Spleen (tissue), 7 donors: ENCODE results near the gene ANKRD33.

Experiments
- CTCF ChIP-seq, 11 experiments: fragments of 200-600 bp in 7 of 11; fragments of 450-650 bp in 4 of 11; sonication (generic) in 4 of 11; IDR thresholded peaks in 8 of 11; conservative IDR thresholded peaks in 3 of 11; 1 replicate in 7 of 11; 2 replicates in 4 of 11; pipeline versions ENCODE4 v1.4.0 to v1.8.0; 2016 to 2021; ENCODE audit warnings: antibody characterized with exemption in 11 of 11, inconsistent platforms in 4 of 11, mild to moderate bottlenecking in 1 of 11
- POLR2A ChIP-seq, 3 donors: fragments of 450-650 bp; IDR thresholded peaks; one replicate each; pipeline ENCODE4 v1.5.1; 2017; ENCODE audit warnings: antibody characterized with exemption in 3 of 3, mild to moderate bottlenecking in 1 of 3
- POLR2AphosphoS5 ChIP-seq, 3 donors: sonication (generic); formaldehyde crosslinking; IDR thresholded peaks; one replicate each; pipeline ENCODE4 v1.5.1; 2017; ENCODE audit warnings: antibody characterized with exemption in 3 of 3
- donor health status: DM: no; HTN: no; CAD: no; lungs with moderate emphysema.
- donor health status: DM: no; HTN: no; CAD: no.
- donor health status: DM: no; HTN: no; CAD: no.

- TF ChIP-seq CTCF (IDR thresholded peaks at IDR 0.05 in 8 of 11, conservative IDR thresholded peaks at IDR 0.05 in 3 of 11) (no peak), POLR2AphosphoS5 (IDR thresholded peaks at IDR 0.05) (no peak), POLR2A (IDR thresholded peaks at IDR 0.05) (no peak)
These were observed 34.2 kb downstream of the ANKRD33 start for GRCh38 chr12:51922146-51922545.
